SK-N-SH treated with all-trans-retinoic acid at 6 μM for 48 hours (cell line): ENCODE results near the gene RPS6KA4.

Experiments used
- ATAC-seq: fragments of 200-7000 bp; cut with Tn5 transposase; 3 replicates; pipeline ENCODE4 v1.9.1; 2020; ENCODE audit warnings: mild to moderate bottlenecking, moderate library complexity
- ARNTL ChIP-seq: fragments of 450-650 bp; formaldehyde crosslinking; IDR thresholded peaks from 2 replicates; pipeline ENCODE4 v1.5.0; 2020; ENCODE audit warnings: low read depth, mild to moderate bottlenecking, moderate library complexity, borderline replicate concordance
- BACH2 ChIP-seq: fragments of 250-450 bp; sonication (Bioruptor Pico); IDR thresholded peaks from 2 replicates; pipeline ENCODE4 v1.9.0; 2021; ENCODE audit warnings: mild to moderate bottlenecking, borderline replicate concordance
- CREB5 ChIP-seq: fragments of 250-450 bp; sonication (Bioruptor Pico); IDR thresholded peaks from 2 replicates; pipeline ENCODE4 v1.5.1; 2020; ENCODE audit warnings: low read depth, mild to moderate bottlenecking, moderate library complexity
- CSDC2 ChIP-seq: fragments of 250-450 bp; sonication (Bioruptor Pico); IDR thresholded peaks from 2 replicates; pipeline ENCODE4 v1.5.0; 2020; ENCODE audit warnings: mild to moderate bottlenecking, moderate library complexity
- ESRRG ChIP-seq: fragments of 250-450 bp; sonication (Bioruptor Pico); IDR thresholded peaks from 2 replicates; pipeline ENCODE4 v1.6.1; 2021; ENCODE audit warnings: mild to moderate bottlenecking
- GLIS3 ChIP-seq: fragments of 250-450 bp; sonication (Bioruptor Pico); IDR thresholded peaks from 2 replicates; pipeline ENCODE4 v1.5.0; 2020; ENCODE audit warnings: mild to moderate bottlenecking, moderate library complexity
- OSR1 ChIP-seq: fragments of 250-450 bp; sonication (Bioruptor Pico); IDR thresholded peaks from 2 replicates; pipeline ENCODE4 v1.8.0; 2022; ENCODE audit warnings: moderate library complexity, mild to moderate bottlenecking, inconsistent platforms
- PATZ1 ChIP-seq: fragments of 250-450 bp; sonication (Bioruptor Pico); IDR thresholded peaks from 2 replicates; pipeline ENCODE4 v1.8.0; 2020; ENCODE audit warnings: mild to moderate bottlenecking, moderate library complexity, borderline replicate concordance
- POU6F1 ChIP-seq: fragments of 250-450 bp; sonication (Bioruptor Pico); IDR thresholded peaks from 2 replicates; pipeline ENCODE4 v1.8.0; 2021; ENCODE audit warnings: low read depth, mild to moderate bottlenecking, moderate library complexity, borderline replicate concordance
- PPARA ChIP-seq: fragments of 250-450 bp; sonication (Bioruptor Pico); IDR thresholded peaks from 2 replicates; pipeline ENCODE4 v1.5.0; 2020; ENCODE audit warnings: mild to moderate bottlenecking, borderline replicate concordance
- SNAI2 ChIP-seq: fragments of 250-450 bp; sonication (Bioruptor Pico); IDR thresholded peaks from 2 replicates; pipeline ENCODE4 v1.5.0; 2020; ENCODE audit warnings: mild to moderate bottlenecking, moderate library complexity
- TCF4 ChIP-seq: fragments of 250-450 bp; sonication (Bioruptor Pico); IDR thresholded peaks from 2 replicates; pipeline ENCODE4 v1.8.0; 2021; ENCODE audit warnings: mild to moderate bottlenecking, moderate library complexity, borderline replicate concordance
- TSHZ2 ChIP-seq: fragments of 250-450 bp; sonication (Bioruptor Pico); IDR thresholded peaks from 2 replicates; pipeline ENCODE4 v1.5.0; 2020; ENCODE audit warnings: mild to moderate bottlenecking, moderate library complexity
- ZFP3 ChIP-seq: fragments of 250-450 bp; sonication (Bioruptor Pico); IDR thresholded peaks from 2 replicates; pipeline ENCODE4 v1.5.0; 2020; ENCODE audit warnings: mild to moderate bottlenecking, moderate library complexity
- ZFP30 ChIP-seq: fragments of 450-650 bp; formaldehyde crosslinking; IDR thresholded peaks from 2 replicates; pipeline ENCODE4 v1.5.0; 2022; ENCODE audit warnings: mild to moderate bottlenecking, moderate library complexity
- ZNF565 ChIP-seq: fragments of 450-650 bp; formaldehyde crosslinking; conservative IDR thresholded peaks from 2 replicates; pipeline ENCODE4 v1.5.0; 2020; ENCODE audit warnings: low read depth, mild to moderate bottlenecking, moderate library complexity
- ZNF70 ChIP-seq: fragments of 450-650 bp; formaldehyde crosslinking; IDR thresholded peaks from 2 replicates; pipeline ENCODE4 v1.5.0; 2020; ENCODE audit warnings: mild to moderate bottlenecking, moderate library complexity
- ZNF8 ChIP-seq: fragments of 450-650 bp; formaldehyde crosslinking; IDR thresholded peaks from 2 replicates; pipeline ENCODE4 v1.5.0; 2020; ENCODE audit warnings: mild to moderate bottlenecking, moderate library complexity

RPS6KA4 gene

GRCh38 chr11:64367931-64368672 lies 9.1 kb downstream of the RPS6KA4 start:
- no peak for TF ChIP-seq ZNF8 (CRISPR knock-in tag)
- no peak for TF ChIP-seq ZNF70 (CRISPR knock-in tag)
- no peak for TF ChIP-seq ZNF565 (CRISPR knock-in tag)
- no peak for TF ChIP-seq ARNTL (CRISPR knock-in tag)
- no peak for TF ChIP-seq TCF4
- ATAC-seq = no peak

- TF ChIP-seq BACH2 (CRISPR knock-in tag) (no peak), PPARA (CRISPR knock-in tag) (no peak), GLIS3 (CRISPR knock-in tag) (no peak), ARNTL (CRISPR knock-in tag) (no peak), CSDC2 (CRISPR knock-in tag) (no peak), TSHZ2 (no peak), CREB5 (CRISPR knock-in tag) (no peak), ZNF8 (CRISPR knock-in tag) (no peak), PATZ1 (CRISPR knock-in tag) (no peak), ZFP3 (no peak), SNAI2 (CRISPR knock-in tag) (no peak), TCF4 (no peak), ESRRG (CRISPR knock-in tag) (no peak)
- ATAC-seq = no peak
Observed at GRCh38 chr11:64368673-64369074, 9.7 kb downstream of the RPS6KA4 start.

- no peak for ATAC-seq
- no peak for TF ChIP-seq ARNTL (CRISPR knock-in tag)
- no peak for TF ChIP-seq OSR1 (CRISPR knock-in tag)
- TF ChIP-seq TCF4 = no peak
- TF ChIP-seq CREB5 (CRISPR knock-in tag) = no peak
- no peak for TF ChIP-seq SNAI2 (CRISPR knock-in tag)
- TF ChIP-seq ZNF8 (CRISPR knock-in tag) = no peak
- no peak for TF ChIP-seq BACH2 (CRISPR knock-in tag)
- no peak for TF ChIP-seq ESRRG (CRISPR knock-in tag)
- no peak for TF ChIP-seq POU6F1 (CRISPR knock-in tag)
- no peak for TF ChIP-seq ZFP30 (CRISPR knock-in tag)
- no peak for TF ChIP-seq ZFP3
Observed at GRCh38 chr11:64369440-64370421, 10.8 kb downstream of the RPS6KA4 start.
